Dendritic cell treated with granulocyte-macrophage colony-stimulating factor and Interleukin-4, amounts not matched to agents 40 ng/mL and 50 ng/mL, for 4 days (primary cell): ENCODE data around the gene ARID3A.

Experiments
- H3K27ac Mint-ChIP-seq: one replicate; pipeline ENCODE4 v1.8.0; 2022; ENCODE audit warnings: mild to moderate bottlenecking, mixed read lengths
- H3K27me3 Mint-ChIP-seq: one replicate; pipeline ENCODE4 v1.8.0; 2022; ENCODE audit warnings: mild to moderate bottlenecking, mixed read lengths
- H3K36me3 Mint-ChIP-seq: one replicate; pipeline ENCODE4 v1.8.0; 2022; ENCODE audit warnings: low read depth, mixed read lengths
- H3K4me1 Mint-ChIP-seq: one replicate; pipeline ENCODE4 v1.8.0; 2022; ENCODE audit warnings: low read depth, mixed read lengths
- H3K4me3 Mint-ChIP-seq: one replicate; pipeline ENCODE4 v1.8.0; 2022; ENCODE audit warnings: mild to moderate bottlenecking, moderate library complexity, mixed read lengths
- H3K9me3 Mint-ChIP-seq: one replicate; pipeline ENCODE4 v1.8.0; 2022; ENCODE audit warnings: mixed read lengths
- intact Hi-C: fragments of 100-400 bp; cut with micrococcal nuclease; formaldehyde crosslinking; loops from one replicate; pipeline ENCODE4 v1.15.0; 2022

Gene ARID3A

DNA sequence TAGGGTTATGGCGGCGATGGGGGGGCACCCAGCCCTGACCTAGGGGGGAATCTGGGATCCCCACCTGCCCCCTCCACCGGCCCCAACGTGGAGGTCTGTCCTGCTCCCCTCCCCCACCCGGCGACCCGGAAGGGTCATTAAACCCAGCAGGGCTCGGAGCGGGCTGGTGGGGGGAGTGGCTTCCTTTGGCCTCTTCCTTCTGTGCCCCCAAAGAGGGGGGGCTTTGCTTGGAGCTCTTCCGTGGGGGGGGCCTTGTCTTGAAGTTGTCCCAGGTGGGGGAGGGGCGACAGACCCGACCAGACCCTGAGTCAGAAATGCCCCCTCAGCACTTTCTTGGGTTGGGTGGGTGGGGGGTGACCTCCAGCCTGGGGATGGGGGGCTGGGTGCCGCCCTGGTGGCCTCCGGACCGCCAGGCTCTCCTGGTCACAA is 1.5 kb downstream of the ARID3A start:
- peak overlapping the region; percentile 85 for H3K27ac Mint-ChIP-seq
- peaks cover 71% of the 10 kb centered on the region for H3K36me3 Mint-ChIP-seq
- peak overlapping the region; percentile 86 for H3K4me3 Mint-ChIP-seq
- no peaks in the 10 kb centered on the region for H3K9me3 Mint-ChIP-seq
- intact Hi-C loops: no loop called here
- H3K4me1 Mint-ChIP-seq: peaks cover 62% of the 10 kb centered on the region
- peaks cover 6% of the 10 kb centered on the region for H3K27me3 Mint-ChIP-seq

DNA sequence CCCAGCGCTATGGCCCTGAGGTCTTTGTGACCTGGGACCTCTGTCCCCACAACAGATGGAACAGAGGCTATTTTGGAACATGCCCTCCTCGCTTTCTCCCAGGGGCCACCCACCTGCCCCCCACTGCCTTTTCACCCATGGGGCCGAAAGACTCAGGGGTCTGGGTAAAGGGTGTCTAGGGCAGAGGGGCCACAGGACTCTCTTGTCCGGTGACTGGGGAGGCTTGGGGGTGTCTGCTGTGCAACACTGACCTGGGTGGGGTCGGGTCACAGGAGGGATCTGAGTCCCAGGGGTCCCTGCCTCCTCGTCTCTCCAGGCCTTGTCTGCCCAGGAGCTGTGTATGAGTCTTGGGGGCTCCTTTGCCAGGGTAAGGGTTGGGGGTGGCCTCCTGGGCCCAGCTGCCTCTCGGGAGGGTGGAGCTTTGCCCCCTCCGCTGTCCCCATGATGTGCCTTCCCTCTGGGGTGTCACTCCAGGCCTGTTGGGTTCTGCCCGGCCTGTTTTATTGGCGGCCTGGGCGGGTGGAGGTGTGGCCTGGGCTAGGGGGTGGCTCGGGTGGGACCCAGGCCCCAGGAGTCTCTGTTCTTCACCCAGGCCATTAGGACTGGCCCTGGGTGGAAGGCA is 2.1 kb downstream of the ARID3A start:
- Mint-ChIP-seq H3K27me3 (peaks cover 6% of the 10 kb centered on the region), H3K4me3 (peak overlapping the region; percentile 86), H3K4me1 (peaks cover 68% of the 10 kb centered on the region), H3K27ac (peak overlapping the region; percentile 85), H3K9me3 (no peaks in the 10 kb centered on the region), H3K36me3 (peaks cover 76% of the 10 kb centered on the region)
- intact Hi-C loops: no loop called here

DNA sequence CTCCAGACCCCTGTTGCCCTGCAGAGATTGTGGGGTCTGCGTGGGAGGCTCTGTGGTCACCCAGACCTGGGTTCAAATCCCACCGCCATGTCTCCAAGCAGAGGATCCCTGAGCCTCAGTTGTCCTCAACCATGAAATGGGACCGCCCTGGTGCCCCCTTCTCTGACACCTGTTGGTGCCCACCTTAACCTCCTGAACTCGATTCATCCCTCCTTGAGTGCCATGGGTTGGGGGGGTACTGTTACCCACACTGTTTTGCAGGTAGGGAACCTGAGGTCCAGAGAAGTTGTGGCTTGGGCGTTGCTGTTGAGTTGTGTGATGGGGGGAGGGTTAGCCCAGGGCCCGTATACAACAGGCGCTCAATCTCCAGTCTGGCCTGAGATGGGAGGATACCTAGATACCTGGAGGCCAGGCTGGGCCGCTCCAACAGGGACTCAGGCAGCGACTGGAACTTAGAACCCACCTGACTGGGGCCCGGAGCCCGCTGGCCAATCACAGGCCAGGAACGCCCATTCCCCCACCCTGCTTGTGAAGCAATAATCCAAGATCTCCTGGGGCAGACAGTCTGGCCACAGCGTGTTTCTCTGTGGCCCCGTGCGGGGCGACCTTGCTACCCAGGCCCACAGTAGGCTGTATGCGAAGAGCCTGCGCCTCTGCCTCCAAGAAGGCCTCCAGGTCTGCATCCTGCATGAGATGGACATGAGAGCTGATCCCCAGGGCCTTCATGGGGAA is 2.8 kb downstream of the ARID3A start:
- H3K4me1 Mint-ChIP-seq: peaks cover 69% of the 10 kb centered on the region
- intact Hi-C loops: no loop called here
- H3K27me3 Mint-ChIP-seq: no peaks in the 10 kb centered on the region
- H3K27ac Mint-ChIP-seq: peak overlapping the region; percentile 85
- no peaks in the 10 kb centered on the region for H3K9me3 Mint-ChIP-seq
- H3K4me3 Mint-ChIP-seq: peak overlapping the region; percentile 86
- peaks cover 84% of the 10 kb centered on the region for H3K36me3 Mint-ChIP-seq

DNA sequence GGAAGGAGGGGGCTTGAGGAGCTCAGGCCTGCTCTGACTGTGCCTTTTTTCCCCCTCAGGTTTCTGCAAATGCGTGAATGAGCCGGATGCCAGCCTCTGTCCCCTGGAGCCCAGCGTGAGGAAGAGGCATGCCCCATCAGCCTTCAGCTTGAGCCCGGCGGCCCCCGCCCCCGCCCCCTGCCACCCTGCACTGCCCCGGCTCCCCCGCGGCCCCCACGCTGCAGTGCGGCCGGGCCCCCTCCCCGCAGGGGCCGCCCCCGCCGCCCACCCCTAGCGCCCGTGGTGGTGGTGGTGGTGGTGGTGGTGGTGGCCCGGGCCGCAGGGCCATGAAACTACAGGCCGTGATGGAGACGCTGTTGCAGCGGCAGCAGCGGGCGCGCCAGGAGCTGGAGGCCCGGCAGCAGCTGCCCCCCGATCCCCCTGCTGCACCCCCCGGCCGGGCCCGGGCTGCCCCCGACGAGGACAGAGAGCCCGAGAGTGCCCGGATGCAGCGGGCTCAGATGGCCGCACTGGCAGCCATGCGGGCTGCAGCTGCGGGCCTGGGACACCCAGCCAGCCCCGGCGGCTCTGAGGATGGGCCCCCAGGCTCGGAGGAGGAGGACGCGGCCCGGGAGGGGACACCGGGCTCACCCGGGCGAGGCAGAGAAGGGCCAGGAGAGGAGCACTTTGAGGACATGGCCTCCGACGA is 3.5 kb downstream of the ARID3A start:
- intact Hi-C loops: no loop called here
- H3K36me3 Mint-ChIP-seq: peaks cover 91% of the 10 kb centered on the region
- H3K27ac Mint-ChIP-seq: peak overlapping the region; percentile 17
- H3K27me3 Mint-ChIP-seq: no peaks in the 10 kb centered on the region
- no peaks in the 10 kb centered on the region for H3K9me3 Mint-ChIP-seq
- H3K4me1 Mint-ChIP-seq: peaks cover 69% of the 10 kb centered on the region
- no peak overlapping the region for H3K4me3 Mint-ChIP-seq

DNA sequence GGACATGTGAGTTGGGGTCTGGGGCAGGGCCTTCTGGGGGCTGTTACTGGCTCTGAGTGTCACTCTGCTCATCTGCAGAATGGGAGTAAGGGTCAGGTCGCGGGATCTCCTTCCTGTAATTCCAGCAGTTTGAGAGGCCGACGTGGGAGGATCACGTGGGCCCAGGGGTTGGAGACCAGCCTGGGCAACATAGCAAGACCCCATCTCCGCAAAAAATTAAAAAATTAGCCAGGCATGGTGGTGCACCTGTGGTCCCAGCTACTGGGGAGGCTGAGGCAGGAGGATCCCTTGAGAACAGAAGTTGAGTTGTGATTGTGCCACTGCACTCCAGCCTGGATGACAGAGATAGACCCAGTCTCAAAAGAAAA is 4.0 kb downstream of the ARID3A start:
- Mint-ChIP-seq H3K4me1 (peaks cover 69% of the 10 kb centered on the region), H3K36me3 (peaks cover 93% of the 10 kb centered on the region), H3K27ac (peak overlapping the region; percentile 17), H3K27me3 (no peaks in the 10 kb centered on the region), H3K4me3 (no peak overlapping the region), H3K9me3 (no peaks in the 10 kb centered on the region)
- intact Hi-C loops: no loop called here

DNA sequence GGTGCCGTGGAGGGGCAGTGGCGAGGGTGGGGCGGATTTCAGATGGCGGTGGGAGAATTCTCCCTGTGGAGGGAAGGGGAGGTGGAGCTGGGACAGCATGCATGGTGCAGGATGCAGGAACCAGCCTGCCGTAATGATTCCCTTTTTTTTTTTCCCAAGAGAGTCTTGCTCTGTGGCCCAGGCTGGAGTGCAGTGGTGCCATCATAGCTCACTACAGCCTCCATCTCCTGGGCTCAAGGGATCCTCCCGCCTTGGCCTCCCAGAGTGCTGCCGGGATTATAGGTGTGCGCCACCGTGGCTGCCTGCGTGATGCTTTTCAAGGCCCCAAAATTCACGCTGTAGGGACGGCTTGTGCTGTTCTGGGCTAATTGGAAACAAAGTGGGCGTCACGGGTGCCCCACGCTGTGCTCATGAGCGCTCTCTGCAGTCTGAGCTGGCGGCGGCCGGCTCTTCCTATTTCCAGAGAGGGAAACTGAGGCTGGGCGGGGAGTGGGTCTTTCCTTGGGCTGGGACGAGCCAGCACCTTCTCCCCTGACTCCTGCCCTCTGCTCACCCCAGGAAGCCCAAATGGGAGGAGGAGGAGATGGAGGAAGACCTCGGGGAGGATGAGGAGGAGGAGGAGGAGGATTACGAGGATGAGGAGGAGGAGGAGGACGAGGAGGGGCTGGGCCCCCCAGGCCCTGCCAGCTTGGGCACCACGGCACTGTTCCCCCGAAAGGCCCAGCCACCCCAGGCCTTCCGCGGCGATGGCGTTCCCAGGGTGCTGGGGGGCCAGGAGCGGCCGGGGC is 6.2 kb downstream of the ARID3A start:
- no peaks in the 10 kb centered on the region for H3K9me3 Mint-ChIP-seq
- no peaks in the 10 kb centered on the region for H3K27me3 Mint-ChIP-seq
- H3K27ac Mint-ChIP-seq: peak overlapping the region; percentile 93
- H3K4me3 Mint-ChIP-seq: peak overlapping the region; percentile 73
- peaks cover 96% of the 10 kb centered on the region for H3K36me3 Mint-ChIP-seq
- peaks cover 87% of the 10 kb centered on the region for H3K4me1 Mint-ChIP-seq
- intact Hi-C loops: loop anchor here (2.0 kb wide), 1 partner anchor 15 kb away; no protein-coding TSS in a partner anchor

DNA sequence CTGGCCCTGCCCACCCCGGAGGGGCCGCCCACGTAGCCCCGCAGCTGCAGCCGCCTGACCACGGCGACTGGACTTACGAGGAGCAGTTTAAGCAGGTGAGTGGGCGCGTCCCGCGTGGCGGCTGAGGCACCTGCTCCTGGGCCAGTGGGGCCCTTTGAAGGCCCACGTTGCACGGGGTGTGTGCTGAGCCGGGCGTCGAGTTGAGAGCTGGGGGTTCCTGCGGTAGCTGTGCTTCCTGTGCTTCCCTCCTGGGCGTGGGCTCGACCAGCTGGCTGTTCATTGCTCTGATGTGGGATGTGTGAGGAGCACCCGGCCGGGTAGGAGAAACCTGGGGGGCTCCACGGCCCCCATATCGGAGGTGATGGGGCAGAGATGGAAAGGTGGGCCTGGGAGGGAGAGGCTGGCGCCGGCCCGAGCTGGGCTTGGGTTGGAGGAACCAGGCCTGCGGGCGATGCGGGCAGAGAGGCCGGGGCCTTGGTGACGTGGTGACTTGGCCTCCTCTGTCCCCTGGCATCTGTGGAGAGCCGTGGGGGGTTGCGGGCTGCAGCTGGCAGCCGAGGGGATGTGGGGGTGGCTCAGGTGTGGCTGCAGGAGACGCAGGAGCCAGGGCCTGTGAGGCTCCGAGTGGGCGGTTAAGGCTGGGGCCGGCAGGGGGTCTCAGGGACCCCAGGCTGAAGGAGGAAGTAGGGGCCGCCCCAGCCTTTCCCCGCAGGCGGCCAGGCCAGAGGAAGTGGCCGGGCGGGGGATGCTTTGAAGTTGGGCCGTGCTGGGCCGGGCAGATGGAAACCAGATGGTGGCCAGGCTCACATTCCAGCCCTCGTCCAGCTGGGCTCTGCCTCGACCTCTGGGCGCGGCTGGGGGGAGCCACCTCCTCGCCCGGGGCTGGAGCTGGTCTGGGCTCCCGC is 7.1 kb downstream of the ARID3A start:
- H3K27ac Mint-ChIP-seq: peak overlapping the region; percentile 93
- H3K9me3 Mint-ChIP-seq: no peaks in the 10 kb centered on the region
- intact Hi-C loops: loop anchor here (2.0 kb wide), 1 partner anchor 14 kb away; no protein-coding TSS in a partner anchor

DNA sequence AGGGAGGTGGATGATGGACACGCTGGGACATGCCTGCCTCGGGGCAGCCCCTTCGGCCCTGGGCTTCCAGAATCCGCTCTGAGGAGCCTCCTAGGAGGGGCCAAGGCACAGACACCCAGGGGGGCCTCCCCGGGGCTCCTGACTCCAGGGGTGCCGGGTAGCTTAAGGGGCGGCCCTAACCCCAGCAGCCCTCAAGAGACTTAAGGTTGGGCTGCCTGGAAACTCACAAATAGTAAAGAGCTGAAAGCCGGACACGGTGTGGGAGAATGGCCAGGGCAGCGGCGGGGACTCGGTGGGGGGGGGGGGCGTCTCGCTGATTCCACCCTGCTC is 7.7 kb downstream of the ARID3A start:
- Mint-ChIP-seq H3K27me3 (no peaks in the 10 kb centered on the region), H3K9me3 (no peaks in the 10 kb centered on the region), H3K36me3 (peaks cover 96% of the 10 kb centered on the region), H3K27ac (peak overlapping the region; percentile 93), H3K4me3 (peak overlapping the region; percentile 72), H3K4me1 (peaks cover 92% of the 10 kb centered on the region)
- intact Hi-C loops: loop anchor here (2.0 kb wide), 1 partner anchor 13 kb away; no protein-coding TSS in a partner anchor

More for the DNA sequence above, 7.1 kb downstream of the ARID3A start:
- Mint-ChIP-seq H3K36me3 (peaks cover 96% of the 10 kb centered on the region), H3K4me1 (peaks cover 92% of the 10 kb centered on the region), H3K27me3 (no peaks in the 10 kb centered on the region), H3K4me3 (peak overlapping the region; percentile 72)

DNA sequence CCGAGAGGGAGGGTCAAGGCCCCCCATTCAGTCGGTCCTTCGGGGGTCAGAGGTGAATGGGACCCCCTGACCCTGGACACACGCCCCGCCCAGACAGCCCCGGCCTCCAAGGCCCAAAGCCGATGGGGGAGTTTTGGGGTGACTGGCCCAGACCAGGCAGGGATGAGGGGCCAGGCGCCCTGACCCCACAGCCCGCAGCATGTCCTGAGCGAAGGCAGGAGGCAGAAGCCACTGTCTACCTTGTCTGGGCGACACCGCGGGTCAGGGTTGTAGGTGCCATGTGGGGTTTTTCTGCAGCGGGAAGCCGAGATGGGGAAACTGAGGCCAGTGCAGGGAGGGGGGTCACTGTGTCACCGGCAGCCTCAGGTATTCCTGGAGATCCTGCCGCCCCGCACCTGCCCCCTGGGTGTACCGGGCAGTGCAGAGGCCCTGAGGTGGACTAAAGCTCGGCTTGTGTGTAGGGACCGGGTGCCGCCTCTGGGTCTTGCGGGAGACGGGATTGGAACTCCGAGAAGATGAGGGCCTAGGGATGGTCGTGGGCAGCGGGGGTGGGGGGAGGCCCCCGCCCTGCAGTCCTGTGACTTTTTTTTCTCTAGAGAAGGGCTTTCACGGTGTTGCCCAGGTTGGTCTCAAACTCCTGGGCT is 8.5 kb downstream of the ARID3A start:
- peaks cover 93% of the 10 kb centered on the region for H3K36me3 Mint-ChIP-seq
- no peaks in the 10 kb centered on the region for H3K9me3 Mint-ChIP-seq
- no peaks in the 10 kb centered on the region for H3K27me3 Mint-ChIP-seq
- peak overlapping the region; percentile 93 for H3K27ac Mint-ChIP-seq
- intact Hi-C loops: no loop called here
- peak overlapping the region; percentile 72 for H3K4me3 Mint-ChIP-seq
- peaks cover 91% of the 10 kb centered on the region for H3K4me1 Mint-ChIP-seq

DNA sequence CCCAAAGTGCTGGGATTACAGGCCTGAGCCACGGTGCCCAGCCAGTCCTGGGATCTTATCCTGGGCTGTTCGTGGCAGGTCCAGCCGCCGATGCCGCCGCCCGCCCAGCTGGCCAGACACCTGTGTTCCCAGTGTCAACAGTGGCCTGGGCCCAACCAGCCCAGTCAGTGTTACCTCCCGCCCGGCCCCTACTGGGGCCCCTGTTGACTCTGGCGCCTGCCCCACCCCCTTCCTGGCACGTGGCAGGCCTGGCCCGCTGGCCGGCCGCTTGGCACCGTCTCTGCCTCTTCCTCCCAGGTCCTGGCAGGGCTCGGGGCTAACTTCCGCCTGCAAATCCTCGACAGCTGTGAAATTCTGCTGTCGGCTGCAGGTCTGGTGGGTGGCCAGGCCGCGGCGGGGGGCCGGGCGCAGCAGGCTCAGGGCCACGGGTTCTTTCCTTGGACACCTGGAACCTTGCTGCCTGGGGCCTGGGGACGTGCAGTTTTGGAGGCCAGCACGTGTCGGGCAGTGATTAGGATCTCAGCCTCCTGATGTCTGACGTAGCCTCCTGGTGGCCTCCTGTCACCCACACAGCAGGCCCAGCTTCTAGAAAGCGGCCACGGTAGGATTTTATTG is 9.1 kb downstream of the ARID3A start:
- H3K27ac Mint-ChIP-seq: peak overlapping the region; percentile 93
- H3K9me3 Mint-ChIP-seq: no peaks in the 10 kb centered on the region
- peak overlapping the region; percentile 72 for H3K4me3 Mint-ChIP-seq
- intact Hi-C loops: no loop called here
- no peaks in the 10 kb centered on the region for H3K27me3 Mint-ChIP-seq
- H3K36me3 Mint-ChIP-seq: peaks cover 93% of the 10 kb centered on the region
- peaks cover 94% of the 10 kb centered on the region for H3K4me1 Mint-ChIP-seq

DNA sequence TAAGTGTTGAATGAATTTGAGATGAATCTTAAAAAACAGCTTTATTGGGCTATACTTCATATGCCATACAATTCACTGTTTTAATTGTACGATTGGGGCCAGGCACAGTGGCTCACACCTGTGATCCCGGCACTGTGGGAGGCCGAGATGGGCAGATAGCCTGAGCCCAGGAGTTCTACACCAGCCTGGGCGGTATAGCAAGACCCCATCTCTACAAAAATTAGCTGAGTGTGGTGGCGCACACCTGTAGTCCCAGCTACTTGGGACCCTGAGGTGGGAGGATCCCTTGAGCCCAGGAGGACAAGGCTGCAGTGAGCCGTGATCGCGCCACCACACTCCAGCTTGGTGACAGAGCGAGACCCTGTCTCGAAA is 10.3 kb downstream of the ARID3A start:
- Mint-ChIP-seq H3K36me3 (peaks cover 89% of the 10 kb centered on the region), H3K27ac (peak overlapping the region; percentile 93), H3K4me1 (peaks cover 91% of the 10 kb centered on the region), H3K9me3 (no peaks in the 10 kb centered on the region), H3K4me3 (peak overlapping the region; percentile 17), H3K27me3 (no peaks in the 10 kb centered on the region)
- intact Hi-C loops: no loop called here

DNA sequence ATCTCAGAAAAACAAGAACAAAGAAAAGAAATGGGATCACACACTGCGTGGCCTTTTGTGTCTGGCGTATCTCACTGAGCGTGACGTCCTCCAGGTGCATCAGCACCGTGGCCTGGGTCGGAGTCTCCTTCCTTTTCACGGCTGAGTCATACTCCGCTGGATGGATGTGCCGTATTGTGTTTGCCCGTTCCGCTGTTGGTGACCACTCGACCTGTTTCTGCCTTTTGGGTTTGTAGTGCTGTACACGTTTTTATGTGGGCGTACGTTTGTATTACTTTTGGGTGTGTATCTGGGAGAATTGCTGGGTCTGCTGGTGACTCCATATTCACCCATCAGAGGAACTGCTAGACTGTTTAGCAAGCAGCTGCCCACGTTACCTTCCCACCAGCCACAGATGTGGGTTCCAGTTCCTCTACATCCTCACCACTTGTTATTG is 11.4 kb downstream of the ARID3A start:
- peaks cover 89% of the 10 kb centered on the region for H3K36me3 Mint-ChIP-seq
- no peaks in the 10 kb centered on the region for H3K27me3 Mint-ChIP-seq
- H3K4me1 Mint-ChIP-seq: peaks cover 91% of the 10 kb centered on the region
- intact Hi-C loops: no loop called here
- no peaks in the 10 kb centered on the region for H3K9me3 Mint-ChIP-seq
- H3K4me3 Mint-ChIP-seq: peak overlapping the region; percentile 39
- peak overlapping the region; percentile 81 for H3K27ac Mint-ChIP-seq
